MM.1S (cell line): ENCODE measurements around the gene COMMD4.
A peak's percentile ranks its signal among the peaks of the same experiment; 100 is the strongest.

Experiments
- EZH2phosphoT487 ChIP-seq: fragments of 300-600 bp; sonication (generic); IDR thresholded peaks from 2 replicates; pipeline ENCODE4 v1.6.1; 2018; ENCODE audit warnings: antibody characterized with exemption, low read length
- TF ChIP-seq, protein P1 (sequence below): fragments of 300-600 bp; sonication (generic); IDR thresholded peaks from 2 replicates; pipeline ENCODE4 v1.5.1; 2016; ENCODE audit warnings: antibody characterized with exemption, low read length, mixed read lengths

DNA sequence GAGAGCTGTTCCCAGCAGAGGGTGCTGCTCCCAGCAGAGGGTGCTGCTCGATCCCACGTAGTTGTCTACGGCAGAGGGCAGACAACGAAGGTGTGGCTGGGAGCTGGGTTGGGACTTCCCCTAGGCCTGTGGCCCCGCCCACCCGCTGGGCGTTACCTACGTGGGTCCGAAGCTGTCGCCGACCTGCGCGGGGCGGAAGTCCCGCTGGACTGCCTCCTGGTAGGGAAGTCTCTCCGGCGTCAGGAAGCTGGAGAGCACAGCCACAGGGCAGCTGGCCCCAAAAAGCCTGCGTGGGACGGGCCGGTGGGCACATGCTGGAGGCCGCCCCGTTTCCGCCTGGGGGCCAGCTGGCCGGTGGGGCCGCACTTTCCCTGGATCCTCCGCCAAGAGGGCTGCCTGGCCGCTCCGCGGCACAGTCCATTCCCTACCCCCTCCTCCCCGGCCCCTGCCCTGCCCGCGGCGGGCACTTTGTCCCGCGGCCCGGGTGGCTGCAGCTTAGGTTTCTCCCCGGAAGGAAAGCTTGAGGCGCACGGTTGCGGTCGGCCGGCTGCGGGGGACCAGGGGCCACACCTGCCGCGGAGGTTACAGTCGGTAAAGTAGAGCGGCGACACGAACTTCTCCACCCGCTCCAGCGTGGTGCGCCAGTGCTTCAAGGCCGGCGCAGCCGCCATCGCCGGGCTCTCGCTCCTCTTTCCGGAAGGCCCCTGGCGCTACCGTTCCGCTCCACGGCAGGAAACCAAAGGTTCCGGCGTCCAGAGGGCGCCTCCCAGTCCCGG, 32.2 kb downstream of the COMMD4 start, which contains the start of gene MAN2C1:
- TF ChIP-seq, protein P1, sequence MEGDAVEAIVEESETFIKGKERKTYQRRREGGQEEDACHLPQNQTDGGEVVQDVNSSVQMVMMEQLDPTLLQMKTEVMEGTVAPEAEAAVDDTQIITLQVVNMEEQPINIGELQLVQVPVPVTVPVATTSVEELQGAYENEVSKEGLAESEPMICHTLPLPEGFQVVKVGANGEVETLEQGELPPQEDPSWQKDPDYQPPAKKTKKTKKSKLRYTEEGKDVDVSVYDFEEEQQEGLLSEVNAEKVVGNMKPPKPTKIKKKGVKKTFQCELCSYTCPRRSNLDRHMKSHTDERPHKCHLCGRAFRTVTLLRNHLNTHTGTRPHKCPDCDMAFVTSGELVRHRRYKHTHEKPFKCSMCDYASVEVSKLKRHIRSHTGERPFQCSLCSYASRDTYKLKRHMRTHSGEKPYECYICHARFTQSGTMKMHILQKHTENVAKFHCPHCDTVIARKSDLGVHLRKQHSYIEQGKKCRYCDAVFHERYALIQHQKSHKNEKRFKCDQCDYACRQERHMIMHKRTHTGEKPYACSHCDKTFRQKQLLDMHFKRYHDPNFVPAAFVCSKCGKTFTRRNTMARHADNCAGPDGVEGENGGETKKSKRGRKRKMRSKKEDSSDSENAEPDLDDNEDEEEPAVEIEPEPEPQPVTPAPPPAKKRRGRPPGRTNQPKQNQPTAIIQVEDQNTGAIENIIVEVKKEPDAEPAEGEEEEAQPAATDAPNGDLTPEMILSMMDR, result peak; percentile 85
- TF ChIP-seq EZH2phosphoT487, result no peak
